Stimulated activated naive CD4-positive, alpha-beta T cell (primary cell): Measurements from ENCODE around the gene C20orf144.
A peak's percentile ranks its signal among the peaks of the same experiment; 100 is the strongest.

ENCODE experiments used
- DNase-seq, 6 experiments: peaks; one replicate each; lab custom pipeline; 2025; lab: John Stamatoyannopoulos, UW

C20orf144 gene

GRCh38 chr20:33664762-33665144, 2.6 kb downstream of the C20orf144 start:
- DNase-seq = peak in 1 of 6 experiments; percentile 25

- peak; percentile 30 to 77 (median 62) for DNase-seq
These were observed 4.4 kb downstream of the C20orf144 start, which contains the start of gene ACTL10 for GRCh38 chr20:33666293-33667244. Gene ACTL10, plus strand, starts transcription at chr20:33666943. Its CDS starts 555 bp downstream, at chr20:33667498.

- DNase-seq = peak in 5 of 6 experiments; percentile 11 to 59 (median 40)
These were observed 5.1 kb downstream of the C20orf144 start for GRCh38 chr20:33667245-33667675.

GRCh38 chr20:33667676-33668465, 5.7 kb downstream of the C20orf144 start:
- peak; percentile 54 to 74 (median 66) for DNase-seq

GRCh38 chr20:33668466-33669155, 6.5 kb downstream of the C20orf144 start:
- DNase-seq = no peak

- no peak for DNase-seq
These were observed 7.1 kb downstream of the C20orf144 start for GRCh38 chr20:33669224-33669623.

GRCh38 chr20:33669873-33670640, 7.9 kb downstream of the C20orf144 start:
- DNase-seq = no peak

- DNase-seq = no peak
These were observed 8.8 kb downstream of the C20orf144 start for GRCh38 chr20:33670715-33671499.

- no peak for DNase-seq
These were observed 9.6 kb downstream of the C20orf144 start for GRCh38 chr20:33671573-33672288.

GRCh38 chr20:33672426-33673113, 10.4 kb downstream of the C20orf144 start:
- DNase-seq = no peak

- no peak for DNase-seq
These were observed 10.9 kb downstream of the C20orf144 start for GRCh38 chr20:33673114-33673409.

- peak in 1 of 6 experiments; percentile 24 for DNase-seq
These were observed 11.5 kb downstream of the C20orf144 start for GRCh38 chr20:33673410-33674293.

GRCh38 chr20:33674294-33675135, 12.4 kb downstream of the C20orf144 start, which contains the start of gene NECAB3:
Gene NECAB3, minus strand, starts transcription at chr20:33674428. Its CDS starts 76 bp downstream, at chr20:33674352.
- peak in 5 of 6 experiments; percentile 31 to 60 (median 33) for DNase-seq

GRCh38 chr20:33675136-33675959, 13.2 kb downstream of the C20orf144 start:
- DNase-seq = no peak

- DNase-seq = no peak
These were observed 14.0 kb downstream of the C20orf144 start for GRCh38 chr20:33676121-33676520.
